ENCODE measurements around the gene RFC4.
A peak's percentile ranks its signal among the peaks of the same experiment; 100 is the strongest.
"Not testable (repeated sequence)": the region's sequence is repeated elsewhere in the genome, so short reads cannot be mapped to it uniquely, and the experiment has no call there.

Gene RFC4

GRCh38 chr3:186810336-186810996 is 4.2 kb upstream of the RFC4 start:
- peaks cover 9% of the 10 kb centered on the region for H3K4me1 Mint-ChIP-seq
- ATAC-seq (no peak), DNase-seq (ENCODE audit: low spot score in 2 of 2) (no peak)
- no peak overlapping the region for H3K4me3 Mint-ChIP-seq
- H3K36me3 Mint-ChIP-seq, result peaks cover under 1% of the 10 kb centered on the region
- no peaks in the 10 kb centered on the region for H3K9me3 Mint-ChIP-seq
- no peak overlapping the region for H3K27ac Mint-ChIP-seq

DNA sequence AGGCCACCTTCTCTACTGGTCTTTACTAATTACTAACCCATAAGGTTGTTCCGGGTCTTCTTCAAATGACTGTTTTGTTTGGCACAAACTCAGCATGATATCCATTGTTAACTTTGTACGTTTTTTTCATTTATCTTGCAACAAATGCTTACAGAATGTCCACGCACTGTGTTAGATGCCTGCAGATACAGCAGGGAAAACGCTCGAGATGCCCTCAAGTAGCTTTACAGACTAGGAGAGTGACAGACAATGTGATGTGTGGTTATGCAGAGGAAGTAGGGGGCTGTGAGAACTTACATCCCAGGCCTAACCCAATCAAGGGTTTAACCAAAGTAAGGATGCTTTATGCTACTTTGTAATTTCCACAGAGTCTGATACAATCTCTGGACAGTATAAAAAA is 949 bp upstream of the RFC4 start:
- H3K4me3 Mint-ChIP-seq, result peak overlapping the region; percentile 82
- no peak for DNase-seq (ENCODE audit: low spot score in 2 of 2)
- ATAC-seq, result peak; percentile 35
- peaks cover 9% of the 10 kb centered on the region for H3K4me1 Mint-ChIP-seq
- no peaks in the 10 kb centered on the region for H3K9me3 Mint-ChIP-seq
- peaks cover 33% of the 10 kb centered on the region for H3K36me3 Mint-ChIP-seq
- peak overlapping the region; percentile 88 for H3K27ac Mint-ChIP-seq

DNA sequence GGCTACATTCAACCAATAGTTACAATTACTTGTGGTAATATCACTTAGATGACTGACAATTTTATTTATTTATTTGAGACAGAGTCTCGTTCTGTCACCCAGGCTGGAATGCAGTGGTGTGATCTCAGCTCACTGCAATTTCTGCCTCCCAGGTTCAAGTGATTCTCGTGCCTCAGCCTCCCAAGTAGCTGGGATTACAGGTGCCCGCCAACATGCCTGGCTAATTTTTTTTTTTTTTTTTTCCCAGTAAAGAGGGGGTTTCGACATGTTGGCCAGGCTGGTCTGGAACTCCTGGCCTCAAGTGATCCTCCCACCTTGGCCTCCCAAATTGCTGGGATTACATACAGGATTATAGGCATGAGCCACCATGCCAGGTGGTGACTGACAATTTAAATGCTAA is 2.8 kb downstream of the RFC4 start:
- not testable (repeated sequence) for H3K9me3 Mint-ChIP-seq; ATAC-seq; H3K27ac Mint-ChIP-seq; H3K4me3 Mint-ChIP-seq; DNase-seq (ENCODE audit: low spot score in 2 of 2)
- peaks cover 20% of the 10 kb centered on the region for H3K4me1 Mint-ChIP-seq
- H3K36me3 Mint-ChIP-seq, result peaks cover 70% of the 10 kb centered on the region

- no peak overlapping the region for H3K27ac Mint-ChIP-seq
Observed at GRCh38 chr3:186802701-186803100, 3.6 kb downstream of the RFC4 start.

DNA sequence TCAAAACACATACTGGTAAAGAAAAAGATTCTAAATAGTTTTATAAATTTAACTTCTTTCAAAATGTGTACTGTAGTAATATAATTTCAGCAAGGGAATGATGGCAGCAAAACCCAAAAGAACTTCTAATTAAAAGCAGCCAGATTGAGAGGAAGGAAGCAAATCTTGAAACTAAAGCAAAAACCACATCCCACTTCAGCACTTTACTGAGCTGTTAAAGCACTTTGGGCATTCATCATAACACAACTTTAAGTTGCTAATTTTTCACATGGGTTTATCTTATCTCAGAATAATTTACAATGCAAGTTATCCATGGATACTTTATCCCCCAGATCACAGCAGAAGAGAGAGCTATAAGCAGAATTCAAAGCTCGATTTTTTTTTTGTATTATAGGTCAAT is 6.0 kb downstream of the RFC4 start:
- ATAC-seq, result no peak
- DNase-seq (ENCODE audit: low spot score in 2 of 2), result no peak
- no peak overlapping the region for H3K27ac Mint-ChIP-seq
- peaks cover 14% of the 10 kb centered on the region for H3K4me1 Mint-ChIP-seq
- no peaks in the 10 kb centered on the region for H3K9me3 Mint-ChIP-seq
- H3K36me3 Mint-ChIP-seq, result peaks cover 100% of the 10 kb centered on the region
- H3K4me3 Mint-ChIP-seq, result no peak overlapping the region

More at GRCh38 chr3:186802701-186803100, 3.6 kb downstream of the RFC4 start:
- ATAC-seq, result no peak
- Mint-ChIP-seq H3K9me3 (no peaks in the 10 kb centered on the region), H3K4me1 (peaks cover 23% of the 10 kb centered on the region), H3K36me3 (peaks cover 78% of the 10 kb centered on the region), H3K4me3 (no peak overlapping the region)
- no peak for DNase-seq (ENCODE audit: low spot score in 2 of 2)

GRCh38 chr3:186798239-186798874 is 7.9 kb downstream of the RFC4 start:
- peaks cover 100% of the 10 kb centered on the region for H3K36me3 Mint-ChIP-seq
- ATAC-seq (peak; percentile 51), DNase-seq (ENCODE audit: low spot score in 2 of 2) (no peak)
- no peak overlapping the region for H3K4me3 Mint-ChIP-seq
- peak overlapping the region; percentile 20 for H3K27ac Mint-ChIP-seq
- peaks cover 14% of the 10 kb centered on the region for H3K4me1 Mint-ChIP-seq
- no peaks in the 10 kb centered on the region for H3K9me3 Mint-ChIP-seq

DNA sequence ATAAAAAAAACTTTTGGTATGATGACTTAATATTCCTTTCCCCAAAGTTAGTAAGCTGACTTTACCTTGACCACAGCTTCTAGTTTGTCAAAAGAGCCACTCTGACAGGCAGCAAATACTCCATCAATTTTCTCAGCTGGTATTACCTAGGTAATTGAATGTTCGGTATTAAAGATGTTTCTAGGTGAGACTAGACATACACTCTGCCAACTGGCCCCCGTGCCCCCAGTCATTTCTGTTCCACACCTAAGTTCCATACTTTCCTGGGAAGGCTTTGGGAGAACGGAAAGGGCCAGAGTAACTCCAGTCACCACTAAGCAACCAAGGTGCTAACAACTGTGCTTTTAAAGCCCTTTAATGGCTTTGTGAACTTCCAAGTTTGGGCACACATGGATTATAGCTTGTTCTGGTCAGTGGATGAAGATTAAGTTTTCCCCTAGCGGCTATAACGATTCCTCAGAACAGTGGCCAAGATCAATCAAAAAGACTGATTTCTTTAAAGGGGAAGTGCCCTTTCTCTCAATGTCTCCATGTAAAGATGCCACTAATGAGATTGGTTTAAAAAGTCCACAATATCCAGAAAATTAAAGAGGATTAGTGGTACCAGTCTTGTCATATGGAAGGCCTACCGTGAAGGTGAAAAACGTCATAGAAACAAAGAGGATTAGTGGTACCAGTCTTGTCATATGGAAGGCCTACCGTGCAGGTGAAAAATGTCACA is 15.9 kb downstream of the RFC4 start:
- Mint-ChIP-seq H3K36me3 (peaks cover 100% of the 10 kb centered on the region), H3K9me3 (no peaks in the 10 kb centered on the region), H3K4me1 (peaks cover 41% of the 10 kb centered on the region), H3K27ac (peak overlapping the region; percentile 100), H3K4me3 (no peak overlapping the region)
- DNase-seq (ENCODE audit: low spot score in 2 of 2) (no peak), ATAC-seq (peak; percentile 43)

DNA sequence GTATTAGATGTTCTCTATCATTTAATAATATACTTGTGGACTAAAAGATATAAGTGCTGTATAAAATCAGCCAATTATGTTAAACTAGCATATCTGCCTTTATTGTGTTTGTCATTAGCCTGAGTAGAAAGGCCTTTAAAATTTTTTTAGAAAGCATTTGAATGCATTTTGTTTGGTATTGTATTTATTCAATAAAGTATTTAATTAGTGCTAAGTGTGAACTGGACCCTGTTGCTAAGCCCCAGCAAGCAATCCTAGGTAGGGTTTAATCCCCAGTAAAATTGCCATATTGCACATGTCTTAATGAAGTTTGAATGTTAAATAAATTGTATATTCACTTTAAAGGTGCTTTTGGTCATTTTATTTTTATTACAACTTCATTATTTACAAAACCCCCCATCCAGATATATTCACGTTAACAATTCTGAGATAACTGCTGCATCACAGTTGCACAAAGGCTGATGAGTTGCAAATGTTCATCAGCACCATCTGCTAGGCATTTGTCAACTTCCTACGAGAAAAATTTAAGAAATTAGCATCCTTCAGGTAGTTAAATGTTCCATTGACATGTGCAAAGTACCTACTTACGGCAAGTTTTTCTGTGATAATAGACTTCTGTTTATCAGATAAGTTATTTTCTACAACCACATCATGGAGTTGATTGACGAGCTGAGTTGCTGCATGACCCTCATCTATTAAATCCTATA is 16.6 kb downstream of the RFC4 start:
- no peaks in the 10 kb centered on the region for H3K9me3 Mint-ChIP-seq
- peak overlapping the region; percentile 100 for H3K27ac Mint-ChIP-seq
- DNase-seq (ENCODE audit: low spot score in 2 of 2) (no peak), ATAC-seq (peak; percentile 22)
- H3K4me3 Mint-ChIP-seq, result no peak overlapping the region
- H3K4me1 Mint-ChIP-seq, result peaks cover 46% of the 10 kb centered on the region
- H3K36me3 Mint-ChIP-seq, result peaks cover 100% of the 10 kb centered on the region

DNA sequence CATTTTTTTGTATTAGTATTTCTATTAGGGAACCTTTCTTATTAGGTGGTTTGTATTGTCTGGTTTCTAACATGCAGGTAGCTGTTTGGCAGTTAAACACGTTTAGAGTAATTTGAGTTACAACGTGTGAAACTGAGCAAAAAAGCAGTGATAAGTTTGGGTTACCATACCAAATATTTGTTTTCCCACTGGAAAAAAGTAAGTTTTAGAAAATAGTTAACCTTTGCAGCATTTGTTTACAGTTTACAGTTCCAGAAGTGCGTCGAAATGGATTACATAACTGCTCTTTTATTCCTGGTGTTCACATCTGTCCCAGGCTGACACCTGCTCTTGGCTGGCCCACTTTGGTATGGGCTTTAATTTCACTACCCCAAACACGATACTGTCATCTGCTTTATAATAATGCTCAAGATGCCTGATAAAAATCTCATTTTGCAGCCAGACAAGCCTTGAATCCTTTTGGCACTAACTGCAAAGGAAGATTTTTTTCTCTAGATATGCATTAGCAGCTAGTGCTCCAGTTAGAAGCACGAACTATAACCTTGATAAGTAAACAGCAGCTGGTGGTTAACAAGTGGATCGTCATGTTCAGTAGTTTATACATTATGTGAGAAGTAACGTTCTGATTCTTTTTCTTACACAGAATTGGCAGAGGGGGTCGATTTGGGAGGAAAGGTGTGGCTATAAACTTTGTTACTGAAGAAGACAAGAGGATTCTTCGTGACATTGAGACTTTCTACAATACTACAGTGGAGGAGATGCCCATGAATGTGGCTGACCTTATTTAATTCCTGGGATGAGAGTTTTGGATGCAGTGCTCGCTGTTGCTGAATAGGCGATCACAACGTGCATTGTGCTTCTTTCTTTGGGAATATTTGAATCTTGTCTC is 17.6 kb downstream of the RFC4 start:
- no peak for DNase-seq (ENCODE audit: low spot score in 2 of 2)
- Mint-ChIP-seq H3K9me3 (no peaks in the 10 kb centered on the region), H3K4me3 (peak overlapping the region; percentile 96), H3K27ac (peak overlapping the region; percentile 100), H3K4me1 (peaks cover 54% of the 10 kb centered on the region), H3K36me3 (peaks cover 100% of the 10 kb centered on the region)
- no peak for ATAC-seq

DNA sequence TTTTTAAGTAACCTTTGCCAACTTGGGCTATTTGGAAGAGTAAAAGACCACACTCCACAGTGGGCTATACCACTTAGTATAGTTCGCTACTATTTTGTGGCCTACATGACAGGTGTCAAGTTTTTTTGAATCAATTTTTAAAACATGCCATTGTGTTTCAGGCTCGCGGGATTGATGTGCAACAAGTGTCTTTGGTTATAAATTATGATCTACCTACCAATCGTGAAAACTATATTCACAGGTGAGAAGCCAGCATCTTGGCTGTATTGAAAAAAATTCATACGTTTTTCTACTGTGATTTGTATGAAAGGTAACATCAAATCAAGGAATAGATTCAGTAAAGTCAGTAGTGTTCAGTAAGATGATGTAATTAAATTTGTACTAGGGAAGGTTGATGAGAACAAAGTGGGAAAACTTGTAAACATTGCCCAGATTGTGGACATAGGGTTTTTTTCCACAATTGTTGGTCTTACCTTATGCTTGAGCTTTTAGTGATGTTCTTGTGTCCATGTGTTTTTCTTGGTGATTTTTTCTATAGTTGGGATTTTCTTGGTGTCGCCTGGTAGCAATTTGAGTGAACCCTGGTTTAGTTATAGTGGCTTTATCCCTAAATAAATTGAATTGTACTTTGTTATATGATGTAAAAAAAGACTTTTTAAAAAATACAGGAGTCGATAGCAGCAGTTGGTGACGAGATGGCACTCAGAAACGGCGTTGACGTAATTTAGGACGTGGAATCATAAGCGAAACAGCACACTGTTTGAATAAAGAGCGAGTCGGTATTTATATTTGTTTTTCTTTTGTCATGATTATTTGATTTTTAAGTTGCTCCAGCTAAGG is 18.4 kb downstream of the RFC4 start:
- DNase-seq (ENCODE audit: low spot score in 2 of 2) (no peak), ATAC-seq (no peak)
- Mint-ChIP-seq H3K27ac (peak overlapping the region; percentile 100), H3K4me3 (peak overlapping the region; percentile 96), H3K9me3 (no peaks in the 10 kb centered on the region), H3K36me3 (peaks cover 100% of the 10 kb centered on the region), H3K4me1 (peaks cover 60% of the 10 kb centered on the region)

GRCh38 chr3:186786922-186787321 is 19.4 kb downstream of the RFC4 start:
- peak overlapping the region; percentile 96 for H3K4me3 Mint-ChIP-seq
- H3K36me3 Mint-ChIP-seq, result peaks cover 98% of the 10 kb centered on the region
- H3K4me1 Mint-ChIP-seq, result peaks cover 60% of the 10 kb centered on the region
- H3K27ac Mint-ChIP-seq, result peak overlapping the region; percentile 100
- ATAC-seq (no peak), DNase-seq (ENCODE audit: low spot score in 2 of 2) (no peak)
- no peaks in the 10 kb centered on the region for H3K9me3 Mint-ChIP-seq

DNA sequence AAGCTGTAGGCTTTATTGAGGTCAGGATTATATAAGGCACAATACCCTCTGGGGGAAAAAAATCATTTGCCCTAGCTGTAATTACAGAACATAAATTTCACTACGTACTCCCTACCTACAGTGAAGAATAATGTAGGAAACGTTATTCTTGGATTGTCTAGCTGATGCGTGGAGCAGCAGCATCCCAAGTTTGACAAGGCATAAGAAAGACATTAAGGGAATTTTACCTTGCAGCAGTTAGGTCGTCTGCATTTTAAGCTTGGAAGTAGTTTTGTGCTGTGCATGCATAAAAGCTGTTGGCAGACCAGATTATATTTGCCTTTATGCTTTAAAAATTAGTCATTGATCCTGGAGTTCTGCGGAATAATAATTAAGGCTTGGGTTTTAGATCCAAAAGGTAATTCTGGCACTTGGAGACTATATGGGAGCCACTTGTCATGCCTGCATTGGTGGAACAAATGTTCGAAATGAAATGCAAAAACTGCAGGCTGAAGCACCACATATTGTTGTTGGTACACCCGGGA is 20.7 kb downstream of the RFC4 start:
- ATAC-seq, result no peak
- Mint-ChIP-seq H3K4me1 (peaks cover 56% of the 10 kb centered on the region), H3K4me3 (peak overlapping the region; percentile 96), H3K9me3 (no peaks in the 10 kb centered on the region), H3K36me3 (peaks cover 84% of the 10 kb centered on the region), H3K27ac (peak overlapping the region; percentile 100)
- no peak for DNase-seq (ENCODE audit: low spot score in 2 of 2)

GRCh38 chr3:186784820-186785494 is 21.3 kb downstream of the RFC4 start:
- DNase-seq (ENCODE audit: low spot score in 2 of 2) (no peak), ATAC-seq (no peak)
- no peaks in the 10 kb centered on the region for H3K9me3 Mint-ChIP-seq
- peaks cover 78% of the 10 kb centered on the region for H3K36me3 Mint-ChIP-seq
- peak overlapping the region; percentile 96 for H3K4me3 Mint-ChIP-seq
- peak overlapping the region; percentile 100 for H3K27ac Mint-ChIP-seq
- H3K4me1 Mint-ChIP-seq, result peaks cover 54% of the 10 kb centered on the region
